GM13977 (cell line): ENCODE data around the gene LPP.

Source experiments
- DNase-seq: peaks from one replicate; pipeline ENCODE4 v3.0.0; 2012; ENCODE audit warnings: low spot score
- CTCF ChIP-seq: IDR thresholded peaks from 2 replicates; pipeline ENCODE4 v1.5.1; 2012; ENCODE audit warnings: mild to moderate bottlenecking, control low read depth; ENCODE audit not compliant: insufficient read depth; ENCODE audit errors: extremely low read depth, missing control alignments
- in situ Hi-C: fragments of 300-500 bp; cut with MboI; formaldehyde crosslinking; loops from one replicate; pipeline ENCODE4 v1.12.0; 2022; ENCODE audit warnings: low sequenced_read_pairs, low pct_unique_long_range_greater_than_20kb, mixed read lengths, inconsistent platforms; ENCODE audit not compliant: unreplicated experiment

Gene LPP

GRCh38 chr3:188929137-188929536 is 775.2 kb downstream of the LPP start:
- in situ Hi-C loops = no loop called here
- TF ChIP-seq CTCF = no peak
- no peak for DNase-seq

- DNase-seq = no peak
- in situ Hi-C loops = no loop called here
- TF ChIP-seq CTCF = no peak
Measured at GRCh38 chr3:188931036-188931435, 777.1 kb downstream of the LPP start.

GRCh38 chr3:188931531-188931930 is 777.6 kb downstream of the LPP start:
- TF ChIP-seq CTCF = no peak
- in situ Hi-C loops = no loop called here
- DNase-seq = no peak

GRCh38 chr3:188934989-188935388 is 781.0 kb downstream of the LPP start:
- DNase-seq = no peak
- no peak for TF ChIP-seq CTCF
- in situ Hi-C loops = no loop called here

GRCh38 chr3:188936597-188937107 is 782.7 kb downstream of the LPP start:
- no peak for DNase-seq
- in situ Hi-C loops = no loop called here
- TF ChIP-seq CTCF = no peak

GRCh38 chr3:188937389-188937788 is 783.4 kb downstream of the LPP start:
- in situ Hi-C loops = no loop called here
- no peak for DNase-seq
- no peak for TF ChIP-seq CTCF

GRCh38 chr3:188938999-188939398 is 785.0 kb downstream of the LPP start:
- no peak for DNase-seq
- no peak for TF ChIP-seq CTCF
- in situ Hi-C loops = no loop called here
